AG09309 (cell line): ENCODE measurements around the gene VAV2.

Experiments
- DNase-seq: peaks from one replicate; pipeline ENCODE4 v3.0.0-alpha.2; 2010; ENCODE audit warnings: low read depth
- H3K4me3 ChIP-seq: 2 replicates; pipeline ENCODE4 v1.5.1; 2011; ENCODE audit warnings: mild to moderate bottlenecking, low read depth, low read length, moderate library complexity; ENCODE audit not compliant: control insufficient read depth
- TF ChIP-seq, protein P1 (sequence below): IDR thresholded peaks from 2 replicates; pipeline ENCODE4 v1.5.1; 2011; ENCODE audit warnings: mild to moderate bottlenecking, low read depth, low read length, inconsistent platforms; ENCODE audit not compliant: insufficient read depth, control insufficient read depth; ENCODE audit errors: missing control alignments

VAV2 gene

GRCh38 chr9:133718563-133719315, 273.4 kb downstream of the VAV2 start:
- no peak for DNase-seq
- H3K4me3 ChIP-seq, result no peak overlapping the region
- TF ChIP-seq, protein P1, sequence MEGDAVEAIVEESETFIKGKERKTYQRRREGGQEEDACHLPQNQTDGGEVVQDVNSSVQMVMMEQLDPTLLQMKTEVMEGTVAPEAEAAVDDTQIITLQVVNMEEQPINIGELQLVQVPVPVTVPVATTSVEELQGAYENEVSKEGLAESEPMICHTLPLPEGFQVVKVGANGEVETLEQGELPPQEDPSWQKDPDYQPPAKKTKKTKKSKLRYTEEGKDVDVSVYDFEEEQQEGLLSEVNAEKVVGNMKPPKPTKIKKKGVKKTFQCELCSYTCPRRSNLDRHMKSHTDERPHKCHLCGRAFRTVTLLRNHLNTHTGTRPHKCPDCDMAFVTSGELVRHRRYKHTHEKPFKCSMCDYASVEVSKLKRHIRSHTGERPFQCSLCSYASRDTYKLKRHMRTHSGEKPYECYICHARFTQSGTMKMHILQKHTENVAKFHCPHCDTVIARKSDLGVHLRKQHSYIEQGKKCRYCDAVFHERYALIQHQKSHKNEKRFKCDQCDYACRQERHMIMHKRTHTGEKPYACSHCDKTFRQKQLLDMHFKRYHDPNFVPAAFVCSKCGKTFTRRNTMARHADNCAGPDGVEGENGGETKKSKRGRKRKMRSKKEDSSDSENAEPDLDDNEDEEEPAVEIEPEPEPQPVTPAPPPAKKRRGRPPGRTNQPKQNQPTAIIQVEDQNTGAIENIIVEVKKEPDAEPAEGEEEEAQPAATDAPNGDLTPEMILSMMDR, result no peak

DNA sequence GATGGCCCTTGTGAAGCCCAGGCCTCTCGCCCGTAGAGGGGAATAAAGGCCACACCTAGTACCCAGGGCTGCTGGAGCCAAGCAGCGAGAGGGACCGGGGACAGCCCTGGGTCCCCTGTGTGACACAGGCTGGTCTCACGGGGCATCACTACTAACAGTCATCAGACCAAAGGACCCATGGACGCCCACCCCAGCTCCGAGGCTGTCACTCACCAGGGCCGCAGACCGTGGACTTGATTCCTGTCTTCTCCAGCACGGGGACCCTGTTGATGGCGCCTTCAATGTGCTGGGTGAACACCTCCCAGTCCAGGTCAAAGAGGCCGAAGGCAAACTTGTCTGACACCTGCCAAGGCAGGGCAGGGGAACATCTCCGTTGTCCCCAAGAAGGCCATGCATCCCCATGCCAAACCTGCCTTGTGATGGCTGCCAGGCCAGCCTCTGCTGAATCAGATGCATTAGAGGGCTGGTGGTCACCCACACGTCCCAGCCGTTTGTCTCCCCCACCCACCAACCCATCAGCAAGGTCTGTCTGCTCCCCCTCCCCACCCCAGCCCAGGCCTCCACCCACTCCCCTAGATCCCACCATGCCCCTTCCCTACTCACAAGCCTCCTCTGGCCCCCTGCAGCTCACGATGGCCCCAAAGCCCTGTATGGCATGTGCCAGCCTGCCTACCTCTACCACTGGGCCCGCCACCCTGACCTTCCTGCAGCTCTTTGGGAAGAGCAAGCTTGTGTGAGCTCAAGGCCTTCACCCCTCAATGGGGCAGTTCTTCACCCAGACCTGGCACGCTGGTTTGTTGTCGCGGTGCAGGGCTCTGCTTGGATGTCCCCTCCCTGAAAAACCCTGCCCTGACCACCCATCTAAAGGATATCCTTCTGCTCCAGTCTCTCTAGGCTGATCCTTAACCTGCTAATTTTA, 274.8 kb downstream of the VAV2 start:
- TF ChIP-seq, protein P1, result no peak
- no peak overlapping the region for H3K4me3 ChIP-seq
- no peak for DNase-seq

GRCh38 chr9:133716564-133717112, 275.5 kb downstream of the VAV2 start:
- TF ChIP-seq, protein P1, result no peak
- no peak for DNase-seq

GRCh38 chr9:133715866-133716563, 276.1 kb downstream of the VAV2 start:
- no peak overlapping the region for H3K4me3 ChIP-seq
- TF ChIP-seq, protein P1, result peak; percentile 26
- DNase-seq, result no peak

More at GRCh38 chr9:133716564-133717112, 275.5 kb downstream of the VAV2 start:
- no peak overlapping the region for H3K4me3 ChIP-seq

GRCh38 chr9:133715295-133715865, 276.7 kb downstream of the VAV2 start:
- DNase-seq, result no peak
- TF ChIP-seq, protein P1, result no peak
- H3K4me3 ChIP-seq, result no peak overlapping the region
